ENCODE results near the gene YPEL3. TPM values are rescaled to one million over a fixed set of nuclear protein-coding genes. Genes with fewer than 3 reads are reported as not detected.

Gene YPEL3
- total and polyA plus RNA-seq, 4 donors, result 66.0 to 240 (median 92.3) TPM

DNA sequence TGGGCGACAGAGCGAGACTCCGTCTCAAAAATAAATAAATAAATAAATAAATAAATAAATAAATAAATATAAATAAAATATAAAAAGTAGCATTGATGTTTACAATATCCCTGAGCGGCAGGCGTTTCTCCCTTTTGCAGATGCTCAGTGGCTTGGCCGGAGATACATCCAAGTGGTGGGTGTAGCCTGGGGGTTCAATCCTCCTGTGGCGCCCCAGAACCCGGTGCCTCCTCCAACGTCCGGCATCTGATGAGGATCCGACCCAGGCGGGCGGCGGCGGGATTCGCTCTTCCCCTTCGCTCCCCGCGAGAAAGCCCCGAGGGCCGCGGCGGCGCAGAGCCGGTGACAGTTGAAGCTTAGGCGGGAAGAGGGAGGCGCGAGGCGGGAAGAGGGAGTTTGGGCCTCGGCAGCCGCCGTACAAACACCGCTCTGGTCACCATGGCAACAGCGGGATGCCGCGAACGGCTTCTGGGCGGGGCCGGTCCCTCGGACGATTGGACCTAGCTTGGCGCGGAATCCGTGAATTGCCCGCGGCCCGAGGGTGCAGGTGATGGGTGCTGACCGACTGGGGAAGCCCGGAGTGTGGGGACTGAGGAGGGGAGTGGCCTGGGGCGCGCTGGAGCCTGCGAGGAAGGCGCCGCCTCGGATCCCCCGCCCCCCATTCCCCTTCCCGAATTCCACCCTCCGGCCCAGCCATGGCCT, 43.2 kb downstream of the YPEL3 start:
- DNase-seq (peak; percentile 97 to 98), ATAC-seq (ENCODE audit: low FRiP score) (peak; percentile 95)
- no peaks in the 10 kb centered on the region for H3K27me3 ChIP-seq (ENCODE audit: control insufficient read depth in 1 of 2, insufficient read depth in 2 of 2, low read length in 1 of 2)
- H3K36me3 ChIP-seq (ENCODE audit: control insufficient read depth in 1 of 2, insufficient read depth in 2 of 2, low read length in 1 of 2), result no peaks in the 10 kb centered on the region
- no peaks in the 10 kb centered on the region for H3K4me1 ChIP-seq (ENCODE audit: control insufficient read depth in 1 of 2, insufficient read depth in 2 of 2, low read length in 2 of 2)
- WGBS, 2 donors, result 4 to 5% methylated on average over 47 to 58 of the region's 58 CpGs
- intact Hi-C loops (cut with DNase I), result no loop called here
- peak overlapping the region; percentile 2 to 52 for H3K4me3 ChIP-seq (ENCODE audit: low read length in 2 of 2)
- H3K9me3 ChIP-seq (ENCODE audit: control insufficient read depth, low read length), result no peaks in the 10 kb centered on the region
- H3K27ac ChIP-seq (ENCODE audit: low read depth in 1 of 2, low read length in 2 of 2), result no peak overlapping the region

DNA sequence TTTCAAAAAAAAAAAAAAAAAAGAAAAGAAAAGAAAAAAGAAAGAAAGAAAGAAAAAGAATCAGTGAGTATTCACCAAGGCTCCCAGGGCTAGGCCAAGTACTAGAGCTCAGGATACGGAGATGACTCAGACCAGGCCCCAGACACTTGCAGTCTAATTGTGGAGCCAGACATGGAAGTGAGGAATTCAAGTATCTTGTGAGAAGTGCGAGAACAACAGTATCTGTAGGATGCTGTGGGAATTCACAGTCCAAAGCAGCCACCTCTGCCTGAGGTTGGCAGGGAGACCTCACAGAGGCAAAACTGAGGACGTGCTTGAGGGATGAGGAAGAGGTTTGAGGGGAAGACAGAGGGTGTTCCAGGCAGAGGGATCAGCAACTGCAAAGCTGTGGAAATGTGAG, 44.5 kb downstream of the YPEL3 start:
- Histone ChIP-seq H3K4me3 (ENCODE audit: low read length in 2 of 2) (no peak overlapping the region), H3K27ac (ENCODE audit: low read depth in 1 of 2, low read length in 2 of 2) (no peak overlapping the region), H3K36me3 (ENCODE audit: control insufficient read depth in 1 of 2, insufficient read depth in 2 of 2, low read length in 1 of 2) (no peaks in the 10 kb centered on the region), H3K9me3 (ENCODE audit: control insufficient read depth, low read length) (no peaks in the 10 kb centered on the region), H3K27me3 (ENCODE audit: control insufficient read depth in 1 of 2, insufficient read depth in 2 of 2, low read length in 1 of 2) (no peaks in the 10 kb centered on the region), H3K4me1 (ENCODE audit: control insufficient read depth in 1 of 2, insufficient read depth in 2 of 2, low read length in 2 of 2) (no peaks in the 10 kb centered on the region)
- DNase-seq (no peak), ATAC-seq (ENCODE audit: low FRiP score) (no peak)
- 74 to 82% methylated on average over 3 of the region's 3 CpGs for WGBS, 2 donors
- intact Hi-C loops (cut with DNase I), result no loop called here

DNA sequence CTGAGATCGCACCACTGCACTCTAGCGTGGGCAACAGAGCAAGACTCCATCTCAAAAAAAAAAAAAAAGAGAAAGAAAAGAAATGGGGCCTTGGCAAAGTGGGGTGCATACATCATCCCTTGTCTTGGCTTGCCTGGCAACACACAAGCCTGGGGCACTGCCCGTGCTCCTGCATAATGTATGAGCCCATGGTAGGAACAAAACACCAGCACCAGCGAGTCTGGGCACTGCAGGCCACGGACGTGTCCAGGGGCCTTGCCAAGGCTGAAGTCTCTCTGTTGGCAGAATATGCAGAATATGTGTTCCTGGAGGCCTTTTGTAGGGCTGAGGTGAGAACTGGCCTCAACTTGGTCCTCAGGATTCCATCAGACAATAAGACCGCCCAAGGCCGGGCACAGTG, 46.1 kb downstream of the YPEL3 start:
- Histone ChIP-seq H3K27ac (ENCODE audit: low read depth in 1 of 2, low read length in 2 of 2) (no peak overlapping the region), H3K4me1 (ENCODE audit: control insufficient read depth in 1 of 2, insufficient read depth in 2 of 2, low read length in 2 of 2) (no peaks in the 10 kb centered on the region), H3K9me3 (ENCODE audit: control insufficient read depth, low read length) (no peaks in the 10 kb centered on the region), H3K27me3 (ENCODE audit: control insufficient read depth in 1 of 2, insufficient read depth in 2 of 2, low read length in 1 of 2) (no peaks in the 10 kb centered on the region), H3K4me3 (ENCODE audit: low read length in 2 of 2) (no peak overlapping the region), H3K36me3 (ENCODE audit: control insufficient read depth in 1 of 2, insufficient read depth in 2 of 2, low read length in 1 of 2) (no peaks in the 10 kb centered on the region)
- ATAC-seq (ENCODE audit: low FRiP score) (no peak), DNase-seq (no peak)
- WGBS, 2 donors, result 88 to 89% methylated on average over 8 of the region's 8 CpGs
- intact Hi-C loops (cut with DNase I), result no loop called here

DNA sequence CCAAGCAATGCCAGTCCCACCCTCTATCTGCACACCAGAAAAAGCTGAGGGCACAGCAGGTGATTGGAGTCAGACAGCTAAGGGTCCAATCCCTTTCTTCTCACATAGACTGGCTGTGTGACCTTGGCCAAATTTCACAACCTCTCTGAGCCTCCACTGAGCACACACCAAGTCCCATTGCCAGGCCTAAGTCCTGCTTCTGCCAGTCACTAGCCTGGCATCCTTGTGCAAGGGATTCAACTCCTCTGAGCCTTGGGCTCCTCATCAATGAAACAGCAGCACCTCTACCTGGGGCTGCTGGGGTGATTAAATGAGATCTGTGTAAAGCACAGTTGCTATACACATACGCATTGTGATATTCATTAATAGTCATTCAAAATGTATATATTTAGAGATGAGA, 49.4 kb downstream of the YPEL3 start:
- Histone ChIP-seq H3K4me3 (ENCODE audit: low read length in 2 of 2) (no peak overlapping the region), H3K4me1 (ENCODE audit: control insufficient read depth in 1 of 2, insufficient read depth in 2 of 2, low read length in 2 of 2) (no peaks in the 10 kb centered on the region), H3K9me3 (ENCODE audit: control insufficient read depth, low read length) (no peaks in the 10 kb centered on the region), H3K27ac (ENCODE audit: low read depth in 1 of 2, low read length in 2 of 2) (no peak overlapping the region), H3K27me3 (ENCODE audit: control insufficient read depth in 1 of 2, insufficient read depth in 2 of 2, low read length in 1 of 2) (no peaks in the 10 kb centered on the region), H3K36me3 (ENCODE audit: control insufficient read depth in 1 of 2, insufficient read depth in 2 of 2, low read length in 1 of 2) (no peaks in the 10 kb centered on the region)
- intact Hi-C loops (cut with DNase I), result no loop called here
- 90% methylated on average over 1 of the region's 1 CpG for WGBS, 2 donors
- no peak for ATAC-seq (ENCODE audit: low FRiP score)
- no peak for DNase-seq

DNA sequence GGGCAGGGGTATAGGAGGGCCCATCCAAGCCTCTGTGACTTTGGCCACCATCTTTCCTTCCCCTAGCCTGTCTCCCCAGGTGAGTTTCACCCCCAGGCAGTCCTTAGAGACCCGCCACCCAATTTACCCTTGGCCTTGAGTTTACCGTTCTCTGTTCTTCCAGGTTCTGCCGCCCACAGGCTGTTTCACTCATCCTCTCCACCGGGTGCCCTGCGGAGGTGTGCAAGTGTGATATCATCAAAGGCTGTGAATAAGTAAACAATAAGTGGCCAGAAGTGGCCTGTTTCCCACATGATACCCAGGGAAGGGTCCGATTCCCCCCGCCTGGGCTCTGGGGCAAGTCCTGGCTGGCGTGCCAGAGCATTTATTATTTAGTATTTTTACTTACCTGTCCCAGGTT, 49.8 kb downstream of the YPEL3 start:
- Histone ChIP-seq H3K4me1 (ENCODE audit: control insufficient read depth in 1 of 2, insufficient read depth in 2 of 2, low read length in 2 of 2) (no peaks in the 10 kb centered on the region), H3K27me3 (ENCODE audit: control insufficient read depth in 1 of 2, insufficient read depth in 2 of 2, low read length in 1 of 2) (no peaks in the 10 kb centered on the region), H3K4me3 (ENCODE audit: low read length in 2 of 2) (no peak overlapping the region), H3K9me3 (ENCODE audit: control insufficient read depth, low read length) (no peaks in the 10 kb centered on the region), H3K27ac (ENCODE audit: low read depth in 1 of 2, low read length in 2 of 2) (no peak overlapping the region), H3K36me3 (ENCODE audit: control insufficient read depth in 1 of 2, insufficient read depth in 2 of 2, low read length in 1 of 2) (no peaks in the 10 kb centered on the region)
- no peak for DNase-seq
- WGBS, 2 donors, result 77 to 79% methylated on average over 8 of the region's 8 CpGs
- ATAC-seq (ENCODE audit: low FRiP score), result no peak
- intact Hi-C loops (cut with DNase I), result no loop called here

Other genes with a start within 250 kb of the YPEL3 start
- 10 to 100 TPM; 63.6 to 81.1 TPM for gene CDIPT, start 233.0 kb downstream of the YPEL3 start, total RNA-seq
- 10 to 100 TPM; 60.9 to 98.0 TPM for gene CDIPT, start 233.0 kb downstream of the YPEL3 start, polyA plus RNA-seq
- 1 to 10 TPM in 1 of 2 donors, under 1 TPM in 1; 0.71 to 1.4 TPM for gene SEZ6L2, start 196.7 kb downstream of the YPEL3 start, total RNA-seq
- under 1 TPM; 0.56 to 0.63 TPM for gene SEZ6L2, start 196.7 kb downstream of the YPEL3 start, polyA plus RNA-seq
- under 1 TPM; 0.39 to 0.48 TPM for gene ASPHD1, start 195.7 kb downstream of the YPEL3 start, total RNA-seq
- gene ASPHD1, start 195.7 kb downstream of the YPEL3 start, polyA plus RNA-seq, result under 1 TPM in 1 of 2 donors, not detected in 1; 0.46 TPM
- 10 to 100 TPM; 25.0 to 31.4 TPM for gene KCTD13, start 170.0 kb downstream of the YPEL3 start, total RNA-seq
- 10 to 100 TPM in 1 of 2 donors, 1 to 10 TPM in 1; 5.3 to 20.8 TPM for gene KCTD13, start 170.0 kb downstream of the YPEL3 start, polyA plus RNA-seq
- 100 to 1,000 TPM in 1 of 2 donors, 10 to 100 TPM in 1; 88.0 to 115 TPM for gene TMEM219, start 134.1 kb downstream of the YPEL3 start, total RNA-seq
- gene TMEM219, start 134.1 kb downstream of the YPEL3 start, polyA plus RNA-seq, result 100 to 1,000 TPM; 189 to 244 TPM
- gene TAOK2, start 122.3 kb downstream of the YPEL3 start, total RNA-seq, result 10 to 100 TPM; 37.5 to 57.7 TPM
- gene TAOK2, start 122.3 kb downstream of the YPEL3 start, polyA plus RNA-seq, result 10 to 100 TPM in 1 of 2 donors, 1 to 10 TPM in 1; 7.6 to 24.2 TPM
- gene HIRIP3, start 100.6 kb downstream of the YPEL3 start, total RNA-seq, result 1 to 10 TPM; 7.9 to 8.8 TPM
- gene HIRIP3, start 100.6 kb downstream of the YPEL3 start, polyA plus RNA-seq, result 10 to 100 TPM; 13.3 to 23.6 TPM
- gene INO80E, start 100.0 kb downstream of the YPEL3 start, total RNA-seq, result 10 to 100 TPM; 46.1 to 73.1 TPM
- 100 to 1,000 TPM in 1 of 2 donors, 10 to 100 TPM in 1; 51.0 to 108 TPM for gene INO80E, start 100.0 kb downstream of the YPEL3 start, polyA plus RNA-seq
- 1 to 10 TPM in 1 of 2 donors, under 1 TPM in 1; 0.23 to 1.8 TPM for gene DOC2A, start 85.2 kb downstream of the YPEL3 start, total RNA-seq
- under 1 TPM in 1 of 2 donors, not detected in 1; 0.08 TPM for gene DOC2A, start 85.2 kb downstream of the YPEL3 start, polyA plus RNA-seq
- not detected for gene C16orf92, start 73.0 kb downstream of the YPEL3 start, total RNA-seq
- not detected for gene C16orf92, start 73.0 kb downstream of the YPEL3 start, polyA plus RNA-seq
- gene TLCD3B, start 64.9 kb downstream of the YPEL3 start, total RNA-seq, result not detected
- not detected for gene TLCD3B, start 64.9 kb downstream of the YPEL3 start, polyA plus RNA-seq
- gene ALDOA, start 30.5 kb downstream of the YPEL3 start, total RNA-seq, result 100 to 1,000 TPM; 791 to 861 TPM
- gene ALDOA, start 30.5 kb downstream of the YPEL3 start, polyA plus RNA-seq, result 100 to 1,000 TPM; 494 to 621 TPM
- gene PPP4C, start 20.2 kb downstream of the YPEL3 start, total RNA-seq, result 10 to 100 TPM; 50.2 to 51.0 TPM
- 10 to 100 TPM; 58.0 to 70.3 TPM for gene PPP4C, start 20.2 kb downstream of the YPEL3 start, polyA plus RNA-seq
- 1 to 10 TPM in 1 of 2 donors, under 1 TPM in 1; 0.62 to 1.4 TPM for gene TBX6, start 4.3 kb downstream of the YPEL3 start, total RNA-seq
- gene TBX6, start 4.3 kb downstream of the YPEL3 start, polyA plus RNA-seq, result 1 to 10 TPM in 1 of 2 donors, not detected in 1; 1.7 TPM
- 10 to 100 TPM in 1 of 2 donors, 1 to 10 TPM in 1; 6.0 to 18.1 TPM for gene GDPD3, start 17.3 kb upstream of the YPEL3 start, total RNA-seq
- gene GDPD3, start 17.3 kb upstream of the YPEL3 start, polyA plus RNA-seq, result 10 to 100 TPM in 1 of 2 donors, 1 to 10 TPM in 1; 2.1 to 22.8 TPM
- 100 to 1,000 TPM in 1 of 2 donors, 10 to 100 TPM in 1; 95.0 to 138 TPM for gene MAPK3, start 27.0 kb upstream of the YPEL3 start, total RNA-seq
- gene MAPK3, start 27.0 kb upstream of the YPEL3 start, polyA plus RNA-seq, result 100 to 1,000 TPM; 110 to 135 TPM
- gene CORO1A, start 87.4 kb upstream of the YPEL3 start, total RNA-seq, result 10 to 100 TPM; 38.4 to 42.8 TPM
- gene CORO1A, start 87.4 kb upstream of the YPEL3 start, polyA plus RNA-seq, result 10 to 100 TPM; 12.8 to 48.2 TPM
- gene BOLA2B, start 97.5 kb upstream of the YPEL3 start, total RNA-seq, result 10 to 100 TPM; 31.3 to 52.1 TPM
- 100 to 1,000 TPM in 1 of 2 donors, 10 to 100 TPM in 1; 81.6 to 145 TPM for gene BOLA2B, start 97.5 kb upstream of the YPEL3 start, polyA plus RNA-seq
- 10 to 100 TPM; 19.8 to 38.9 TPM for gene SLX1A, start 97.7 kb upstream of the YPEL3 start, total RNA-seq
- gene SLX1A, start 97.7 kb upstream of the YPEL3 start, polyA plus RNA-seq, result 10 to 100 TPM; 23.4 to 66.6 TPM
- 10 to 100 TPM in 1 of 2 donors, 1 to 10 TPM in 1; 6.6 to 29.7 TPM for gene SULT1A3, start 103.0 kb upstream of the YPEL3 start, total RNA-seq
- gene SULT1A3, start 103.0 kb upstream of the YPEL3 start, polyA plus RNA-seq, result 10 to 100 TPM; 19.7 to 91.1 TPM
- 10 to 100 TPM; 19.5 to 25.8 TPM for gene NPIPB13, start 152.3 kb upstream of the YPEL3 start, total RNA-seq
- gene NPIPB13, start 152.3 kb upstream of the YPEL3 start, polyA plus RNA-seq, result 1 to 10 TPM in 1 of 2 donors, under 1 TPM in 1; 0.13 to 8.5 TPM

Data from aorta (tissue), 5 donors.